ENCODE measurements around the gene PDE4D. TPM values are rescaled to one million over a fixed set of nuclear protein-coding genes. Genes with fewer than 3 reads are reported as not detected.

Gene PDE4D
- total RNA-seq, 1 experiment from 2014 or later: 11.6 TPM

DNA sequence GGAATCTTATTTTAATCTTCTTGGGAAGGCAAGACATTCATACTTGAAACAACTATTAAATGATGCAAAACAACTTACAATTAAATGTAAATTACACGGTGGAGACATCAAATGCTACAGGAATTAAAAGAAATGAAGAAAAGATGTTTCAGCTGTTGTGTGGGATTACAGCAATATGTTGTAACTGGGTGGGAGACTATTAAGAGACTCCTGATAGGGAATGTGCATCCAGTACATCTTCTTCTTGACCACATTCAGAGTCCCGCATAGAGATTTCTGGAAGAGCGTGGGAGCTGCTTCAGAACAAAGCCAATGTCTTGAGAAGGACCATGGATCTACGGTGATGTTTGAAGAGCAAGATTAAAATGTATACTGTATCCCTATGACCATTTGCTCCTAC is 199.1 kb downstream of the PDE4D start:
- no TSS peak for BruUV-seq (replicated peaks)
- Mint-ChIP-seq H3K36me3 (ENCODE audit: insufficient read depth, unreplicated experiment) (peaks cover 4% of the 10 kb centered on the region), H3K27me3 (ENCODE audit: unreplicated experiment) (no peaks in the 10 kb centered on the region), H3K4me3 (ENCODE audit: low read depth, unreplicated experiment) (no peak overlapping the region), H3K9me3 (ENCODE audit: low read depth, unreplicated experiment) (peaks cover 2% of the 10 kb centered on the region), H3K4me1 (ENCODE audit: low read depth, unreplicated experiment) (no peaks in the 10 kb centered on the region), H3K27ac (ENCODE audit: unreplicated experiment) (no peak overlapping the region)
- no peak for DNase-seq
- intact Hi-C loops (cut with micrococcal nuclease; ENCODE audit: unreplicated experiment): no loop called here
- CTCF ChIA-PET: no interaction called here
- no peak for TF ChIP-seq CTCF (IDR thresholded peaks at IDR 0.05; ENCODE audit: unreplicated experiment)

- H3K27me3 Mint-ChIP-seq (ENCODE audit: unreplicated experiment): no peaks in the 10 kb centered on the region
- TF ChIP-seq CTCF (IDR thresholded peaks at IDR 0.05; ENCODE audit: unreplicated experiment): no peak
- H3K9me3 Mint-ChIP-seq (ENCODE audit: low read depth, unreplicated experiment): peaks cover 2% of the 10 kb centered on the region
- no peak overlapping the region for H3K27ac Mint-ChIP-seq (ENCODE audit: unreplicated experiment)
- H3K36me3 Mint-ChIP-seq (ENCODE audit: insufficient read depth, unreplicated experiment): peaks cover 4% of the 10 kb centered on the region
- H3K4me3 Mint-ChIP-seq (ENCODE audit: low read depth, unreplicated experiment): no peak overlapping the region
- no peaks in the 10 kb centered on the region for H3K4me1 Mint-ChIP-seq (ENCODE audit: low read depth, unreplicated experiment)
- DNase-seq: no peak
- intact Hi-C loops (cut with micrococcal nuclease; ENCODE audit: unreplicated experiment): no loop called here
- CTCF ChIA-PET: no interaction called here
- no TSS peak for BruUV-seq (replicated peaks)
These were observed 199.8 kb downstream of the PDE4D start for GRCh38 chr5:59693492-59694309.

GRCh38 chr5:59685793-59686192 is 207.7 kb downstream of the PDE4D start:
- TF ChIP-seq CTCF (IDR thresholded peaks at IDR 0.05; ENCODE audit: unreplicated experiment): no peak
- no TSS peak for BruUV-seq (replicated peaks)
- Mint-ChIP-seq H3K27me3 (ENCODE audit: unreplicated experiment) (no peaks in the 10 kb centered on the region), H3K27ac (ENCODE audit: unreplicated experiment) (no peak overlapping the region), H3K4me3 (ENCODE audit: low read depth, unreplicated experiment) (no peak overlapping the region), H3K9me3 (ENCODE audit: low read depth, unreplicated experiment) (no peaks in the 10 kb centered on the region), H3K4me1 (ENCODE audit: low read depth, unreplicated experiment) (no peaks in the 10 kb centered on the region), H3K36me3 (ENCODE audit: insufficient read depth, unreplicated experiment) (no peaks in the 10 kb centered on the region)
- CTCF ChIA-PET: no interaction called here
- intact Hi-C loops (cut with micrococcal nuclease; ENCODE audit: unreplicated experiment): no loop called here
- no peak for DNase-seq

GRCh38 chr5:59685191-59685530 is 208.4 kb downstream of the PDE4D start:
- Mint-ChIP-seq H3K9me3 (ENCODE audit: low read depth, unreplicated experiment) (no peaks in the 10 kb centered on the region), H3K4me1 (ENCODE audit: low read depth, unreplicated experiment) (no peaks in the 10 kb centered on the region), H3K27me3 (ENCODE audit: unreplicated experiment) (no peaks in the 10 kb centered on the region), H3K4me3 (ENCODE audit: low read depth, unreplicated experiment) (no peak overlapping the region), H3K27ac (ENCODE audit: unreplicated experiment) (no peak overlapping the region), H3K36me3 (ENCODE audit: insufficient read depth, unreplicated experiment) (no peaks in the 10 kb centered on the region)
- intact Hi-C loops (cut with micrococcal nuclease; ENCODE audit: unreplicated experiment): no loop called here
- CTCF ChIA-PET: no interaction called here
- no peak for TF ChIP-seq CTCF (IDR thresholded peaks at IDR 0.05; ENCODE audit: unreplicated experiment)
- no peak for DNase-seq
- no TSS peak for BruUV-seq (replicated peaks)

Measured in Calu3 (cell line).